OCI-M1 (cell line): ENCODE data around the gene ATP12A.

Source experiments
- DNase-seq: peaks from one replicate; lab custom pipeline; 2025; lab: John Stamatoyannopoulos, UW

The ATP12A gene

GRCh38 chr13:24688111-24688510 lies 7.9 kb downstream of the ATP12A start:
- DNase-seq: no peak

DNA sequence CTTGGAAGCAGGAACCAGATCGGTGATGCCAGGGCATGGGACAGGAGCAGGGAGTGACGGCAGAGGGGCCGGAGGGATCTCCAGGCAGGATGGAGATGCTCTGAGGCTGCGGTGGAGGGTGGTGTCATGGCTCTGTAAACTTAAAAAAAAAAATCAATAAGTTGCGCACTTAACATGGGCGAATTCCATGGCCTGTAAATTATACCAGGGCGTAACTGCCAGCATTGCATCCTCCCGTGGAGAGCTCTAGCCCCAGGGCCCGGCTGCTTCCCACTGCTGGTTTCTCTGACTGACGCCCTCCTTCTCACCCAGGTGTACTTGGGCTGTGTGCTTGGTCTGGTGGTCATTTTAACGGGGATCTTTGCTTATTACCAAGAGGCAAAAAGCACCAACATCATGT lies 8.7 kb downstream of the ATP12A start:
- no peak for DNase-seq

GRCh38 chr13:24691381-24691780 lies 11.2 kb downstream of the ATP12A start:
- no peak for DNase-seq

GRCh38 chr13:24692561-24692960 lies 12.4 kb downstream of the ATP12A start:
- DNase-seq: no peak

DNA sequence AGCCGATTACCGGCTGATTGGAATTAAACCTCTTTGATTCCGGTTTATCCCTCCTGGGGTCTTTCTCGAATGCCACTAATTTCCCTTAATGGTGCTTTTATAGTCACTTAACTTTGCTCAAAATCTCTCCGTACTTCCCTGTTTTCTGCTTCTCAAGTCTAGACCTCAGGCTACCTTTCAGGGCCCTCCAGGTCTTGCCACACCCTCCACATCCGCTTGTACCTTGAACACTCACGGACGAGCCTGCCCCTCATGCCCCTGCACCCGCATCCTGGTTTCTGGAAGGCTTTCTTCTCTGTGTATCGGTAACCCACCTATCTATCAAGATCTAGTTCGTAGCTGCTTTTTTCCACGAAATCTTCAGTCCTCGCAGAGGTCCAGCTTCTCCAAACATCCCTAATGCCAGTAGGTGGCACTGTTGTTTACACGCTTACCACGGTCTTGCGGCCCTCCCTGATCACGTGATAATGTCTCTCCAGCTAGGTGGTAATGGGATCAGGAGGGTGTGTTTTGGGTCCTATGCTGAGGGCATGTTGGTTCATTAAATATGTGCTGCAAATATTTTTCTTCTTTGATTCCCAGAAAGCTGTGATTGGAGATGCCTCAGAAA lies 13.8 kb downstream of the ATP12A start:
- DNase-seq: peak; percentile 73

GRCh38 chr13:24694907-24695306 lies 14.7 kb downstream of the ATP12A start:
- DNase-seq: no peak

- DNase-seq: no peak
These were observed 18.5 kb downstream of the ATP12A start for GRCh38 chr13:24698686-24699085.

DNA sequence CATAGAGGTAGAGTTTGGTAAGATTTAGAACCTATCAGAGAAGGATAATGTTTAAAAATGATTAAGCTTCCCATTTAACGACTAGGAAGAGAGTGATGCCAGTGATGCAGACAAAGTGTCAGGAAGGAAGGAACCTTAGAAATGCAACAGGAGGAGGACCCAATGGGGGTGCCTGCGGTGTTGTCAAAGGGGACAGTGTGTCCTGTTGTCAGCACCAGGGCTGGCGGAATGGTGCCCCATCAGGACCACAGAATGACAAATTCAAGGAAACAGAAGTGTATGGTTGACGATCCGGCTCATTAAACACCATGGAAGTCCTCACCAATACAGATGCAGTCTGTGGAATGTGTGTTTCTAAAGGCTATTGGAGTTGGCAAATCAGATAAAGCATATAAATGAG lies 19.3 kb downstream of the ATP12A start:
- DNase-seq: no peak

DNA sequence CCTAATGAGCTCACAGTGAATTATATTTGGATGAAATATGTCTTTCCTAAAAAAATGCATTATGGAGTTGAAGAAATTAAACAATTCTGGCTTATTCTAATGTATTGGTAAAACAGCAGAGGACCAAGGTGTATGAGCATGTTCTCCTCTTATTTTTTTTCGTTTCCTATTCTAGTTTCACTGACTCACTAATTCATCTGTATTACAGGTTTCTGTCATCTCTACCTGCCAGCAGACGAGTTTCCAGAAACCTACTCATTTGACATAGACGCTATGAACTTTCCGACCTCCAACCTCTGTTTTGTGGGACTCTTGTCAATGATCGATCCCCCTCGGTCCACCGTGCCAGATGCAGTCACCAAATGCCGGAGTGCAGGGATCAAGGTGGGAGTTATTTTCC lies 20.3 kb downstream of the ATP12A start:
- DNase-seq: no peak

GRCh38 chr13:24706886-24707585 lies 26.8 kb downstream of the ATP12A start:
- DNase-seq: no peak

- DNase-seq: no peak
These were observed 29.1 kb downstream of the ATP12A start for GRCh38 chr13:24709186-24709913.

DNA sequence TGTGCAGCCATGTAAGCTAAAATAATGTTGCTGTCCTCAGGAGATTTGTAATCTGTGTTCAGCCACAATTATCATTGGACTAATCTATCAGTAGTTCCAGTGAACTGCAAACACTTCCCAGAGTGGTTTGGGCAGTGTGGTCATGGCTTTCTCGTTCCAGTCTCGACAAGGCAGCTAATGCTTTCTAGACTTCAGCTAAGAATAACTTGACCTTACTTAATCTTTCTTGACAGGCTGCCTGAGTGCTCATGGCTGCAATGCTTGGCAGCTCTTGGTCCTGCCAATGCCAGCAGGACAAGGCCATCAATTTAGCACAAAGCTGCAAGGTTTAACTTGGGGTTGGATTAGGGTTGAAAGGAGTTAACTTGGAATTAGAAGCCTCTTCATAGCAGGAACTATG lies 32.8 kb downstream of the ATP12A start:
- DNase-seq: no peak

DNA sequence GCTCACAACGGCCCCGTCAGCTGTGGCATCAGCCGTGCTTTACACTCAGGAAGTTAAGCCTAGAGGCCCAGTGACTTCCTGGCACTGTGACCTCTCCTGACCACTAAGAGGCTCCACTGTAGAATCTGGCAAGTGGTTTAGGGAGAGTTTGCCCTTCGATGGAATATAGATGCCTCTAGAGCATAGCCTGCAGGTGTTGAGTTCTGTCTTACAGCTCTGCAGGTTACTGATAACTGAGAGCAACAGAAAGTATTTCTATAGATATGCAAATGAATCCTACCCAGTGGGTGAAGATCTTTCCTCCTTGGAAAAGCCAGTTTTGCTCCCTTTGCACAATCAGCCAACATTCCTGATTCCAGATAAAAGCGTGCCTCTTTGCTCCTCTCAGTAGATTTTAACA lies 35.8 kb downstream of the ATP12A start:
- DNase-seq: no peak

GRCh38 chr13:24716446-24716845 lies 36.2 kb downstream of the ATP12A start:
- DNase-seq: no peak

DNA sequence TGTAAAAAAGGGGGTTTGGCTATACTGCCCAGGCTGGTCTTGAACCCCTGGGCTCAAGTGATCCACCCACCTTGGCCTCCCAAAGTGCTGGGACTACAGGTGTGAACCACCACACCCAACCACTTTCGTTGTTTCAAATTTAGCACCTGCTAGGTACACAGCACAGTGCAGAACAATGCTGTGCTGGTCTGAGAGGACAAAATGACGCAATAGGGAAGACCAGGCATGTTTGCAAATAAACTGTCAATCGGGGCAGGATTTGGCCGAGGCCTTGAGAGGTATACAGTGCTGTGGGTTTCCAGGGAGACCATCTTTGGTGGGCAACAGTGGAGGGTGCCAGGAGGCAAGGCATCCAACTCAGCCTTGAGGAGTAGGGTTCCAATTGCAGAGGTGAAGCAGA lies 37.0 kb downstream of the ATP12A start:
- DNase-seq: no peak

DNA sequence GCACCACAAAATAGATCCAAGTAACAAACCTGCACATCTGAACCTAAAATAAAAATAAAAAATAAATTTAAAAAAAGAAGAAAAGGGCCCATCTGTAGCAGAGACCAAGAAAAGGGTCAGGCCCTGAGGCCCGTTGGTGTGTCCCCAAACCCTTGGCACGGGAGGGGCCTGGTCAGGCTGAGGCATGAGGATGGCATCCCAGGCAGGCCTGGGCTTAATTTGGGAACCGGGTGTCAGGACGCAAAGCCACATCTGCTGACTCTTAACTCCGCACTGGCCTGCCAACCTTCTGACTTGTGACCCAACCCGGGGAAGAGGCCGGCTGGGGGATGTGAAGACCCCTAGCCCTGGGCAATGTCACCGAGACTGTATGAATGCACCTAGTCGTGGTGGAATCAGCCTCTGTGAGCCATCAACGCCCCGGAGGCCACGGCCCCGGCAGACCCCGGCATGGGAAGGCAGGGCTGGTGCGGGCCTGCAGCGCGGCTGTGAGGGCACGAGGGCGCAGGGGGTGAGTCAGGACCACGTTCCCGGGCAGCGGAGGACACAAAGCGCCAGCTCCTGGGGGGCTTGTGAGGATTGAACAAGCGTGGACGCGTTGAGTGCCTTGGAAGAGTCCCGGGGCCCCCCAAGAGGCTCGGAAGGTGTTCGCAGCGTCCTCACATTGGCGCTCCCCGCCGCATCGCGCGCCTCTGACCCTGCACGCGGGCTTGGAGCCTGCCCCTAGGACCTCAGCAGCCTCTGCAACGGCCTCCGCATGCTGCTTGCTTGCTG lies 38.2 kb downstream of the ATP12A start:
- no peak for DNase-seq

GRCh38 chr13:24719139-24719538 lies 38.9 kb downstream of the ATP12A start:
- no peak for DNase-seq

GRCh38 chr13:24723206-24723605 lies 43.0 kb downstream of the ATP12A start:
- DNase-seq: no peak

GRCh38 chr13:24724714-24725113 lies 44.5 kb downstream of the ATP12A start:
- DNase-seq: no peak

DNA sequence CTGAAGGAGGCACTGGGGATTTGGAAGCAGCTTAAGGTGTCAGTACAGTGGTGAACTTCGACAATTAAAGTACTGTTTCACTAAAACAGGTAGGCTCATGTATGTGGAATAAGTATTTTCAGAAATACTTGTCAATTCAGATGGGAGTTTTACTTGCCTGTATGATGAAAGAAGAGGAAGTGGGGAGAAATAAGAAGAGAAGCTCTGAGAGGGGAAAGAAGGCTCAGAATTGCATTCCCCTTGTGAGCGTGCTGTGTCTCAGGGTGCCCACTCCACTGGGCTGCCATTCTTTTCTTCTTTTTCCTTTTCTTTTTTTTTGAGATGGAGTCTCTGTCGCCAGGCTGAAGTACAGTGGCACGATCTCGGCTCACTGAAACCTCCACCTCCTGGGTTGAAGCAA lies 45.2 kb downstream of the ATP12A start:
- peak; percentile 3 for DNase-seq

- peak; percentile 77 for DNase-seq
These were observed 47.8 kb downstream of the ATP12A start for GRCh38 chr13:24727731-24728601.
